GM12878 (cell line): ENCODE measurements around the gene INSIG2. TPM values are rescaled to one million over a fixed set of nuclear protein-coding genes. Genes with fewer than 3 reads are reported as not detected.

Experiments used
- BRCA1 ChIP-seq: IDR thresholded peaks from 2 replicates; pipeline ENCODE4 v1.6.1; 2011; ENCODE audit warnings: low read depth, low read length, improper control_type of control experiment
- CREB1 ChIP-seq: IDR thresholded peaks from 2 replicates; pipeline ENCODE4 v1.6.1; 2012; ENCODE audit warnings: low read depth, mild to moderate bottlenecking, inconsistent platforms
- EP300 ChIP-seq, 2 experiments: fragments of 150-350 bp in 1 of 2; IDR thresholded peaks; 2 replicates each; pipeline ENCODE4 v1.6.1; 2011 to 2012; ENCODE audit warnings: low read depth in 2 of 2, low read length in 2 of 2, borderline replicate concordance in 1 of 2, improper control_type of control experiment in 1 of 2, inconsistent platforms in 1 of 2; ENCODE audit not compliant: control insufficient read depth in 1 of 2
- FOXK2 ChIP-seq: fragments of 450-650 bp; IDR thresholded peaks from 2 replicates; pipeline ENCODE4 v1.6.1; 2017; ENCODE audit warnings: mild to moderate bottlenecking, moderate library complexity
- GABPA ChIP-seq: IDR thresholded peaks from 2 replicates; pipeline ENCODE4 v1.6.1; 2014; ENCODE audit warnings: antibody characterized with exemption, low read depth, mild to moderate bottlenecking, inconsistent platforms
- JUND ChIP-seq: IDR thresholded peaks from 2 replicates; pipeline ENCODE4 v1.6.1; 2012; ENCODE audit warnings: low read depth, mild to moderate bottlenecking, low read length, improper control_type of control experiment, moderate library complexity
- KLF5 ChIP-seq: fragments of 450-650 bp; IDR thresholded peaks from 2 replicates; pipeline ENCODE4 v1.6.1; 2014; ENCODE audit warnings: mild to moderate bottlenecking; ENCODE audit not compliant: partially characterized antibody
- NBN ChIP-seq: fragments of 450-650 bp; IDR thresholded peaks from 2 replicates; pipeline ENCODE4 v1.6.1; 2016
- NFXL1 ChIP-seq: fragments of 450-650 bp; IDR thresholded peaks from 2 replicates; pipeline ENCODE4 v1.6.1; 2017; ENCODE audit warnings: antibody characterized with exemption, mild to moderate bottlenecking, borderline replicate concordance
- PAX8 ChIP-seq: fragments of 450-650 bp; IDR thresholded peaks from 2 replicates; pipeline ENCODE4 v1.6.1; 2017; ENCODE audit warnings: mild to moderate bottlenecking, moderate library complexity
- RAD21 ChIP-seq: IDR thresholded peaks from 2 replicates; pipeline ENCODE4 v1.6.1; 2011; ENCODE audit warnings: mild to moderate bottlenecking, low read depth, low read length, moderate library complexity; ENCODE audit not compliant: insufficient read depth
- RB1 ChIP-seq: fragments of 450-650 bp; formaldehyde crosslinking; IDR thresholded peaks from 2 replicates; pipeline ENCODE4 v1.6.1; 2017; ENCODE audit warnings: mild to moderate bottlenecking, borderline replicate concordance
- SMAD5 ChIP-seq: IDR thresholded peaks from 2 replicates; pipeline ENCODE4 v1.6.1; 2016; ENCODE audit warnings: antibody characterized with exemption, low read depth
- TAF1 ChIP-seq: IDR thresholded peaks from 2 replicates; pipeline ENCODE4 v1.6.1; 2011; ENCODE audit warnings: mild to moderate bottlenecking, low read depth, low read length, borderline replicate concordance
- ZBED1 ChIP-seq: IDR thresholded peaks from 2 replicates; pipeline ENCODE4 v1.6.1; 2016; ENCODE audit warnings: borderline replicate concordance
- ZNF384 ChIP-seq: IDR thresholded peaks from 2 replicates; pipeline ENCODE4 v1.6.1; 2012; ENCODE audit warnings: low read depth, mild to moderate bottlenecking, low read length, improper control_type of control experiment, borderline replicate concordance
- ZZZ3 ChIP-seq: IDR thresholded peaks from 2 replicates; pipeline ENCODE4 v1.6.1; 2011; ENCODE audit warnings: low read depth; ENCODE audit not compliant: control insufficient read depth, insufficient read length
- polyA plus RNA-seq, 11 experiments: library from polyadenylated mRNA; depleted of rRNA in 4 of 11; unstranded in 6 of 11; stranded (reverse) in 5 of 11; fragments of >200 nt; fragmentation: Nextera tagmentation in 4 of 11; fragmentation: Illumina TruSeq in 1 of 11; extraction: Ambion mirVana in 4 of 11; extraction: Trizol in 1 of 11; gene quantifications; 1 replicate in 1 of 11; 2 replicates in 10 of 11; pipeline versions ENCODE4 v1.2.1 to v1.2.3, GENCODE V29; 2011 to 2016; ENCODE audit warnings: inconsistent platforms in 2 of 11, missing spikeins in 2 of 11, low read depth in 1 of 11
- total RNA-seq, 4 experiments: library from RNA; depleted of rRNA in 3 of 4; stranded (reverse); fragments of >200 nt in 3 of 4; fragmentation: Illumina TruSeq in 1 of 4; extraction: Trizol in 1 of 4; gene quantifications; 2 replicates each; pipeline versions ENCODE4 v1.2.1 to v1.2.3, GENCODE V29; 2013 to 2021
- TF ChIP-seq, protein P1 (sequence below): fragments of 450-650 bp; IDR thresholded peaks from 2 replicates; pipeline ENCODE4 v1.6.1; 2016; ENCODE audit warnings: mild to moderate bottlenecking
- TF ChIP-seq, protein P2 (sequence below): fragments of 450-650 bp; IDR thresholded peaks from 2 replicates; pipeline ENCODE4 v1.6.1; 2018; ENCODE audit warnings: mild to moderate bottlenecking, low read depth, moderate library complexity; ENCODE audit not compliant: partially characterized antibody
- TF ChIP-seq, protein P3 (sequence below): fragments of 450-650 bp; formaldehyde crosslinking; IDR thresholded peaks from 2 replicates; pipeline ENCODE4 v1.5.0; 2022; ENCODE audit warnings: mild to moderate bottlenecking, missing genetic modification characterization
- TF ChIP-seq, protein P4 (sequence below): fragments of 150-350 bp; IDR thresholded peaks from 2 replicates; pipeline ENCODE4 v1.6.1; 2014; ENCODE audit warnings: mild to moderate bottlenecking, low read depth, low read length

INSIG2 gene
- total and polyA plus RNA-seq, 10 of the 15 experiments (the other 5 are each of a cell fraction or from before 2014, with no cell fraction given), result 4.9 to 92.7 (median 12.0) TPM

DNA sequence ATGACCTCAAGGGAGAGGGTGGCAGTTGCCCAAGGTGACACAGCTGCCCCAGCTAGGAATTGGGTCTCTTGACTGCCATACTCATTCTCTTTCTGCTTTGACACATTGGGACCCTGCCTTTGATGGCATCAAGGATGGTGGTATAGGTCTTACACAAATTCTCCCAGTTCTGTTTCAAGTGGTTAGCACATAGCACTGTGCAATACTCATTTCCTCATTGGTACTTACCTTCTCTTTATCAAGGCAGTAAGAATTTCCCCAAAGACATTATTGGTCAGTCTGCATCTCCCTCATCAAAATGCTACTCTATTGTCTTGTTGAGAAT is 38.5 kb upstream of the INSIG2 start (continued):
- TF ChIP-seq, protein P1, sequence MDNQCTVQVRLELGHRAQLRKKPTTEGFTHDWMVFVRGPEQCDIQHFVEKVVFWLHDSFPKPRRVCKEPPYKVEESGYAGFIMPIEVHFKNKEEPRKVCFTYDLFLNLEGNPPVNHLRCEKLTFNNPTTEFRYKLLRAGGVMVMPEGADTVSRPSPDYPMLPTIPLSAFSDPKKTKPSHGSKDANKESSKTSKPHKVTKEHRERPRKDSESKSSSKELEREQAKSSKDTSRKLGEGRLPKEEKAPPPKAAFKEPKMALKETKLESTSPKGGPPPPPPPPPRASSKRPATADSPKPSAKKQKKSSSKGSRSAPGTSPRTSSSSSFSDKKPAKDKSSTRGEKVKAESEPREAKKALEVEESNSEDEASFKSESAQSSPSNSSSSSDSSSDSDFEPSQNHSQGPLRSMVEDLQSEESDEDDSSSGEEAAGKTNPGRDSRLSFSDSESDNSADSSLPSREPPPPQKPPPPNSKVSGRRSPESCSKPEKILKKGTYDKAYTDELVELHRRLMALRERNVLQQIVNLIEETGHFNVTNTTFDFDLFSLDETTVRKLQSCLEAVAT, result peak; percentile 74
- TF ChIP-seq, protein P2, sequence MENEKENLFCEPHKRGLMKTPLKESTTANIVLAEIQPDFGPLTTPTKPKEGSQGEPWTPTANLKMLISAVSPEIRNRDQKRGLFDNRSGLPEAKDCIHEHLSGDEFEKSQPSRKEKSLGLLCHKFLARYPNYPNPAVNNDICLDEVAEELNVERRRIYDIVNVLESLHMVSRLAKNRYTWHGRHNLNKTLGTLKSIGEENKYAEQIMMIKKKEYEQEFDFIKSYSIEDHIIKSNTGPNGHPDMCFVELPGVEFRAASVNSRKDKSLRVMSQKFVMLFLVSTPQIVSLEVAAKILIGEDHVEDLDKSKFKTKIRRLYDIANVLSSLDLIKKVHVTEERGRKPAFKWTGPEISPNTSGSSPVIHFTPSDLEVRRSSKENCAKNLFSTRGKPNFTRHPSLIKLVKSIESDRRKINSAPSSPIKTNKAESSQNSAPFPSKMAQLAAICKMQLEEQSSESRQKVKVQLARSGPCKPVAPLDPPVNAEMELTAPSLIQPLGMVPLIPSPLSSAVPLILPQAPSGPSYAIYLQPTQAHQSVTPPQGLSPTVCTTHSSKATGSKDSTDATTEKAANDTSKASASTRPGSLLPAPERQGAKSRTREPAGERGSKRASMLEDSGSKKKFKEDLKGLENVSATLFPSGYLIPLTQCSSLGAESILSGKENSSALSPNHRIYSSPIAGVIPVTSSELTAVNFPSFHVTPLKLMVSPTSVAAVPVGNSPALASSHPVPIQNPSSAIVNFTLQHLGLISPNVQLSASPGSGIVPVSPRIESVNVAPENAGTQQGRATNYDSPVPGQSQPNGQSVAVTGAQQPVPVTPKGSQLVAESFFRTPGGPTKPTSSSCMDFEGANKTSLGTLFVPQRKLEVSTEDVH, result no peak
- TF ChIP-seq TAF1, result no peak
- TF ChIP-seq KLF5, result no peak
- TF ChIP-seq CREB1, result no peak
- no peak for TF ChIP-seq GABPA
- TF ChIP-seq PAX8, result no peak
- peak in 1 of 2 experiments; percentile 72; a peak in 1 of 4 replicates for TF ChIP-seq EP300 (IDR thresholded peaks at IDR 0.05; ENCODE audit: borderline replicate concordance in 1 of 2, control insufficient read depth in 1 of 2, low read depth in 2 of 2, low read length in 2 of 2)
- TF ChIP-seq, protein P3, sequence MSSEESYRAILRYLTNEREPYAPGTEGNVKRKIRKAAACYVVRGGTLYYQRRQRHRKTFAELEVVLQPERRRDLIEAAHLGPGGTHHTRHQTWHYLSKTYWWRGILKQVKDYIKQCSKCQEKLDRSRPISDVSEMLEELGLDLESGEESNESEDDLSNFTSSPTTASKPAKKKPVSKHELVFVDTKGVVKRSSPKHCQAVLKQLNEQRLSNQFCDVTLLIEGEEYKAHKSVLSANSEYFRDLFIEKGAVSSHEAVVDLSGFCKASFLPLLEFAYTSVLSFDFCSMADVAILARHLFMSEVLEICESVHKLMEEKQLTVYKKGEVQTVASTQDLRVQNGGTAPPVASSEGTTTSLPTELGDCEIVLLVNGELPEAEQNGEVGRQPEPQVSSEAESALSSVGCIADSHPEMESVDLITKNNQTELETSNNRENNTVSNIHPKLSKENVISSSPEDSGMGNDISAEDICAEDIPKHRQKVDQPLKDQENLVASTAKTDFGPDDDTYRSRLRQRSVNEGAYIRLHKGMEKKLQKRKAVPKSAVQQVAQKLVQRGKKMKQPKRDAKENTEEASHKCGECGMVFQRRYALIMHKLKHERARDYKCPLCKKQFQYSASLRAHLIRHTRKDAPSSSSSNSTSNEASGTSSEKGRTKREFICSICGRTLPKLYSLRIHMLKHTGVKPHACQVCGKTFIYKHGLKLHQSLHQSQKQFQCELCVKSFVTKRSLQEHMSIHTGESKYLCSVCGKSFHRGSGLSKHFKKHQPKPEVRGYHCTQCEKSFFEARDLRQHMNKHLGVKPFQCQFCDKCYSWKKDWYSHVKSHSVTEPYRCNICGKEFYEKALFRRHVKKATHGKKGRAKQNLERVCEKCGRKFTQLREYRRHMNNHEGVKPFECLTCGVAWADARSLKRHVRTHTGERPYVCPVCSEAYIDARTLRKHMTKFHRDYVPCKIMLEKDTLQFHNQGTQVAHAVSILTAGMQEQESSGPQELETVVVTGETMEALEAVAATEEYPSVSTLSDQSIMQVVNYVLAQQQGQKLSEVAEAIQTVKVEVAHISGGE, result no peak
- no peak for TF ChIP-seq BRCA1
- TF ChIP-seq, protein P4, sequence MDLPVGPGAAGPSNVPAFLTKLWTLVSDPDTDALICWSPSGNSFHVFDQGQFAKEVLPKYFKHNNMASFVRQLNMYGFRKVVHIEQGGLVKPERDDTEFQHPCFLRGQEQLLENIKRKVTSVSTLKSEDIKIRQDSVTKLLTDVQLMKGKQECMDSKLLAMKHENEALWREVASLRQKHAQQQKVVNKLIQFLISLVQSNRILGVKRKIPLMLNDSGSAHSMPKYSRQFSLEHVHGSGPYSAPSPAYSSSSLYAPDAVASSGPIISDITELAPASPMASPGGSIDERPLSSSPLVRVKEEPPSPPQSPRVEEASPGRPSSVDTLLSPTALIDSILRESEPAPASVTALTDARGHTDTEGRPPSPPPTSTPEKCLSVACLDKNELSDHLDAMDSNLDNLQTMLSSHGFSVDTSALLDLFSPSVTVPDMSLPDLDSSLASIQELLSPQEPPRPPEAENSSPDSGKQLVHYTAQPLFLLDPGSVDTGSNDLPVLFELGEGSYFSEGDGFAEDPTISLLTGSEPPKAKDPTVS, result no peak
- no peak for TF ChIP-seq ZZZ3
- TF ChIP-seq ZBED1, result no peak
- TF ChIP-seq SMAD5, result no peak
- peak; percentile 73; the same call in 1 of the 2 replicates for TF ChIP-seq NBN
- TF ChIP-seq JUND, result no peak
- no peak for TF ChIP-seq ZNF384
- TF ChIP-seq NFXL1, result no peak
- no peak for TF ChIP-seq FOXK2
- no peak for TF ChIP-seq RB1
- TF ChIP-seq RAD21, result no peak
